ENCODE results near the gene NEB.
"Not testable (repeated sequence)": the region's sequence is repeated elsewhere in the genome, so short reads cannot be mapped to it uniquely, and the experiment has no call there.

Gene NEB

DNA sequence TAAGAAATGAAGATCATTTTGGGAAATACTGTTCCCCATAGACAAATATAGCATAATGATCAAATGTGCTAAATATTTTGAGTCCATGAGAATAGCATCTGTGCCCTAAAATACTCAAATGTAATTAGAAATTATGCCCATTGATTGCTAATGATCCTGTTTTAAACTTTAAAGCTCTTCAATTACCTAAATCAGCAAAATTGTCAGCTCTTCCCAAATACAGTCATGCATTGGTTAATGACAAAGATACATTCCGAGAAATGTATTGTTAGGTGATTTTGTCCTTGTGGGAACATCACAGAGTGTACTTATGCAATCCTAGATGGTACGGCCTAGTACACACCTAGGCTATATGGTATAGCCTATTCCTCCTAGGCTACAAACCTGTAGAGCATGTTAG is 89.7 kb downstream of the NEB start:
- no peak for DNase-seq

DNA sequence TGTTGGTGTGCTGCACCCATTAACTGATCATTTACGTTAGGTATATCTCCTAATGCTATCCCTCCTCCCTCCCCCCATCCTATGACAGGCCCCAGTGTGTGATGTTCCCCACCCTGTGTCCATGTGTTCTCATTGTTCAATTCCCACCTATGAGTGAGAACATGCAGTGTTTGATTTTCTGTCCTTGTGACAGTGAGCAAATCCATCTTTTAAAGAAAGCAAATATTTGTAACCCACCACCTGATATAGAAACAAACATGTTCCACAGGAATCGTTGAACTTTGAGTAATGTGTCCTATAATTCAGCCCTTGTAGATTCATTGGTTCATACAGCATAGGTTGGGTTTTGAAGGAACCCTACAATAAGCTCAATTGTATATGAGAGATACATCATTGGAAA is 92.4 kb downstream of the NEB start:
- not testable (repeated sequence) for DNase-seq

DNA sequence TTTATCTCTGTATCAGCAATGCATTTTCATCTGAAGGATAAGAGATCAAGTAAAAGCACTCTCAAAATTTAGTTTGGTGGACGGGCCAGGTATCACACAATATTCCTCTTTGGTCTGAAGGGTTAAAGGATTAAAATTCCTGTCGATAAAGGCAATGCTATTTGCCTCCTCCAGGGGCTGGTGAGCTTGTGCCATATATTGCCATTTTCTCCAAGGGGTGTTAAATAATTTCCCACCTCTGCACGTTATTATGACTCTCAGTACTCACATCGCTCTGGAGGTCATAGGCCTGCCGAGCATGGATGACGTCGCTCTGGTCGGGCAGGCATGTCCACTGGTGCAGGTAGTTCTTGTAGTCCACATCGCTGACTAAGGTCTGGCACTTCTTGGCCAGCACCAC is 94.2 kb downstream of the NEB start:
- no peak for DNase-seq

DNA sequence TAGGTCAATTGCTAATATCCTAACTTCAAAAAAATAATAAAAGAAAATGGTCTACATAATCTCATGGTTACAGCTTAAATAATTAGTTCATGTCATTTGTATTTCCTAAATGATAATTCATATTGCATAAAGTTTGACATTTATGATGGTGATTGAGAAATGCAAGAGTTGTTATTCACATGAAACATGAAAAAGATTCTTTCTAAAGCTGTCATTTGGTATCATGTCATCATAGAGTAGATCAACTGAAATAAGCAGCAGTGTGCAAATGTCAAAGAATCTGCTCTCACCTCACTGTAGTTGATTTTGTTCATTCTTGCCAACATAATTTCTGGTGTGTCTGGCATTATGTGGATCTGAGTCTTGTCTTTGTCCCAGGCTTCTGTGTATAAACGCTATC is 95.3 kb downstream of the NEB start:
- no peak for DNase-seq

DNA sequence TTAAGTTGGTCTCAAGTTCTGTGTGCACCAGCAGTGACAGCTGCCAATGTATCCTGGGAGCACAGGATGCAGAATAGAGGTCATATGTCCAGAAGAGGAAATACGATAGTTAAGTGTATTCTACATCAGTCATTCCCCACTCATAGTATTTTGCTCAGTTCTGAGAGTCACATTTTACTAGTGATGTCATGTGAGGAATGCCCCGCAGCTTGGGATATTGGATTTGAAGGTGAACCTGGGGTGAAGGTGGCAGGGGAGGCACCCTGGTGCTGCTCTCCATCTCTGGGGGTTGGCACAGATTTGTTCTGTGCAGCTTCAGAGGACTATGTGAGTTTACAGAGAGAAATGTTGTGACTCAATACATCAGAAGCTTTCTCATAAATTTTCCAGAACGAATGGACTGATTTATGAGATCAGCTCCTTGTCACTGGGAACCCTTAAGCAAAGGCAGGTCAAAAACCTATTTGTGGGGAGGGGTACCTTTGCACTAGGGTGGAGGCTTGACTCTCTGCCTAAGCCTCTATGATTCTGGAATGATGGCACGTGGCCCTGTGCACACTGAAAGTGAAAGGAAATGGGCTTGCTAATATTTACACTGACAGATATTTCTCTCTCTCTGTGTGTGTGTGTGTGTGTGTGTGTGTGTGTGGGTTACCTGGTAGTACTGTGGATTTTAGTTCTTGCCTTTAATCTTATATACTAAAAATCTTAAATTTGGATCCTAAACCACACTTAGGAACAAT is 95.9 kb downstream of the NEB start:
- DNase-seq: peak; percentile 73

DNA sequence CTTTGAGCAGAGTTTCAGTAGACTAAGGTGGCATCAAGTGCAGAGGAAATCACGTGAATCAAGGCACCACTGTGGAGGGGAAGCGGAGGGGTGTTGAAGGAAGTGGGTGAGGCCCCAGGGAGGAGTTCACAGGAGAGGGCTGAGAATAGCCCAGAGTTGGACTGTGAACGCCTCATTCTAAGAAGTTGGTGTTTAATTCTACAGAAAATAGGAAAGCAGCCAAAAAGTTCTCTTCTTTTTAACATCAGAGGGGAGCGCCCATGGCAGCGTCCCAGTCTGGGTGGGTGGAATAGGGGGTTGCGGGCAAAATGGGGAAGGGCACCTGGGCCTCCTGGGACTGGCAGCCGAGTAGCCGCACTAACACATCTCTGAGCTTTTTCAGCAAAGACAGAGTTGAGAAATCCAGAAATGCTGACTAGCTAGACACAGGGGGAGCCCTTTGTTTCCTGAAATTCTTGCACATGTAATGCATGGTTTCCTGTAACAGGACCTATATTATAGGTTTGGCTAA is 97.0 kb downstream of the NEB start:
- peak; percentile 76 for DNase-seq

DNA sequence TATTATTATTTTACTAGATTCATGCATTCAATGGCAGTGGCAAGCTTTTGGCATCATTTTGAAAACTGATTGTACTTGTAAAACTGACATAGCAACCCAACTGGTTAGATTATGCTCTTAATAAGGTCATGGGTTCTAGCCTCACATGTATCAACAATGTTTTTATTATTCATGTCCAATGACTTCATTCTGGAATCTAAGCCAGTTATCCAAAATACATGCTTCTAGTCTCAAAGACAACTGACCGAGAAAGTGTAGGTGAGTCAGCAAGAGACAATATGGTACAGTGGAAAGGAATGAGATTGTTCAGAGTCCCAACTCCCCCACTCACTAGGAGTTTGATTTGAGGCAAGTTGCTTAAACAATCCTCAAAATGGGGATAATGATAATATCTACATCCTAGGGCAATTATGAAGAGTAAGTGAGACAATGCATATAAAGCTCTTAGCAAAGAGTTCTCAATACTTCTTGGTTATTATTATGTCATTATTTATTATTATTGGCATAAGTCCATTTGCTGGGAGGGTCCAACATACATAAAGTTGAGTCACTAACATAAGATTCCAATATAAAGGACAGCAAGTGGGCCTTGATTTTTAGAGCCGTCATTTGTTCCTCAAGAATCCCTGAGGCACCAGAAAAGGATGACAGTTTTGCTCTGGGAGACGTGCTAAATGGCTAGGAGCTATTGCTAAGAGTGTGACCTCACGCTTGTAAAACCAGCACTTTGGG is 99.4 kb downstream of the NEB start:
- DNase-seq: no peak

DNA sequence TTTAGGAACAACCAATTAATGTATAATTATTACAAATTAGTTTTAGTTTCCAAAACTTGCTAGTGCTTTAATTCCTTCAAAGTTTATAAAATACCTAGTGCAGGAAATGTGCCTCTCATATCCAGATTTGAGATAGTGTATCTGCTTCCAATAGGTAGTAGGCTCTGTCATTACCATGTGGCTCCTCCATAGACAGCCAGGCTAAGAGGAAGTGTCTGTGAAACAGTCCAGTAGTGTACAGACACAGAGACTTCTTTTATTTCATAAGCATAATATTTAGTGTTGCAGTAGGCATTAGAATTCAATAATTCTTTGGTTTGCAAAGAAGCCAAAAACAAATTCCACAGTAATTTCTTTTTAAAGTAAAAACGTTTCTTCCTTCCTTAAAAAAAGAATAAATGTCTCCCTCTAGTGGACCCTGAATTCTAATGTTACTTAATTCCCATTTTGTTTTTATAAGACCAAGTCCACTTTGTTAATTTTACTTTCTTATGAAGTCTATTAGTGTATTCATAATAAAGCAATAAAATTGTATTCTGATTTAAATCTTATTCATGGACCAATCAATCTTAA is 101.2 kb downstream of the NEB start:
- DNase-seq: no peak

DNA sequence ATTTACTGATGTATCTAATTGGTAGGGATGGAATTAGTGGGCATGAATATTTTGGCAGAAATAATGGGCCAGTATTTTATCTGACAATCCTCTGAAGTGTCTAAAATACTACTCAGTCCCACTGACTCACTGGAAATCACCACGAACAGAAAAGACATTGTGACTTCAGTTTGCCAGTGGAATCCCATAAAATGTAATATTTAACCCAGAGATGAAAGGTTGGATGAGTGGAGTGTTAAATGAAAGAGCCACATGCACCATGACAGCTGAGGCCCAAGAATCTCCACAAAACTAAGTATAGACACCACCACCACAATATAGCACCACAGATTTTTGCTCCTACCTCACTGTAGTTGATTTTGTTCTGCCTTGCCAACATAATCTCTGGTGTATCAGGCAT is 103.9 kb downstream of the NEB start:
- DNase-seq: no peak

DNA sequence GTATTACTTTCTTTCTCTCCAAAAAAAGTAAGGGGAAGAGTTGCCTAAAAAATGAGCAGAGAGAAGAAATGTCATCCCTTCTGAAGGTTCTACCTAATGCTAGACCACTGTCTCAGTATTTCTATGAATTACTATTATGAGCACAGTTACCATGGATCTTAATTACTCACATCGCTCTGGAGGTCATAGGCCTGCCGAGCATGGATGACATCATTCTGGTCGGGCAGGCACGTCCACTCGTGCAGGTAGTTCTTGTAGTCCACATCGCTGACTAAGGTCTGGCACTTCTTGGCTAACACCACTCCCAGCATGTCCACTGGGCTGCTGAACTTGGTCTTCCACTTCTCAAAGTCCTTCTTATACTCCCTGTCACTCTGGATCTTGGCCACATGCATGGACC is 106.9 kb downstream of the NEB start:
- no peak for DNase-seq

DNA sequence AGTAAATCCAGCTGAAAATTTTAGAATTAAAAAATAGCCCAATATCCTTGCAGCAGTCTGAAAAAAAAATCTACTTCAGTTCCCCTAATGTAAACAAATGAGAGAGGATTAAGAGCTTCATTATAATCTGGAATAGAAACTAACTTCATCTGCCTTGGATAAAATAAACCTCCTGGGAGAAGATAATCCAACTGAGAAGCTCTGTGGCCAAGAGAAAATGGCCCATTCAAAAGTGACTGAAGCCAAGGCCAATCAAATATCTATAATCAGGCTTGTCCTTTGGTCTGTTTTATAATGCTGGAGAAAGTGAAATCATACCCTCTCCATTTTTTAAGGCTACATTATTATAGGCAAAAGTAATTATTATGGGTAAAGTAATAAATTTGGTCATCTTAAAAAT is 110.0 kb downstream of the NEB start:
- DNase-seq: no peak

DNA sequence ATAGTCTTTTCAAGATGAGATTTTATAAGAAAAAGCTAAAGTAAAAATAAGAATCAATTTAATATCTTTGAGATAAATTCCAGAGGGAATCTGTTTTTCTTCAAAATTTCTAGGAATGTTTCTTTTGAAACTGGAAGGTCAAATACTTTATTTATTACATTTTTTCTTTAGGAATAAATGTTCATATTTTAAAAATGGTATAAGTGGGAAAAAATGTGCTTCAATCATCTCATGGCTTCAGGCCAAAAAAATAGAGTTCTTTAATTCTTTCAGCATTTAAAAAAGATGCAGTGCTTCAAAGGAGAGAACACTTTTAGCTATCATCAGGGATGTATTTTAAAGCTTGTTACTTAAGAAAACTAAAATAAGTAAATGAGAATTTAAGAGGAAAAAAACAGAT is 110.6 kb downstream of the NEB start:
- DNase-seq: no peak

DNA sequence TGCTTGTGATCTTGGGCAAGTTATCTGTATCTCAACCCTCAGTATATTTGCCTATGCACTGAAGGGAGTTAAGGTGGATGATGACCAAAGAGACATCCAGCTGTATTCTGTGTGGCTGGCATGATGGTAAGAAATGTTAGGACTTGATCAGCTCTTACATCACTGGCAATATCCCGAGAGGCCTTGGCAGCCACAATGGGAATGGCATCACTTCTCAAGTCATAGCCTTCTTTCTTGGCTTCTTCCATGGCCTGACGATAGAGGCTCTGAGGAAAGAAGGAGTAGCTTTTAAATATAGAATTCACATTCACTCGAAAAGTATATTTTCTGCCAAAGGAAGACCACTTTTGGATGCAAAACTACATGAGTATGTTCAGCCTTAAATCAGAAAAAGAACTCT is 113.5 kb downstream of the NEB start:
- no peak for DNase-seq

DNA sequence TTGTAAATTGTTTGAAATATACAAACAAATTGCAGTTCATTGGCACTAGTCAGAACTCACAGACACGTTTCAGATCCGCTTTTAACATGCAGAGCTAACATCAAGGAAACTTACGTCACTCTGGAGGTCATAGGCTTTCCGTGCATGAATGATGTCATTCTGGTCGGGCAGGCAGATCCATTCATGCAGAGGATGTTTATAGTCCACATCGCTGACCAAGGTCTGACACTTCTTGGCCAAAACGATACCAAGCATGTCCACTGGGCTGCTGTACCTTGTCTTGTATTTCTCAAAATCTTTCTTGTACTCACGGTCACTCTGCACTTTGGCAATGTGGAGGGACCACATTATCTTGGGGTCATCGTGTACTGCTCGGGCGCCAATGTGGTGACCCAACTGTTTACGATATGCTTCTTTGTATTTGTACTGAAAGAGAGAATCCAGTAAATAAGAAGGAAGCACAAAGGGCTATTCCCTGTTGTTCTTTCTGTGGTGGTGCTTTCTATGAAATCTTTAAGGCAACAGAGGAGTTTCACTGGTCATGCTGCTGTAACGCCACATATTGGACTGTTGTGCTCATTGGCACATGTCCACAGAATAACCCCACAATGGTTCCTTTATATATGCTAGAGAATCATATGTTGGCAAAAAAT is 114.8 kb downstream of the NEB start:
- DNase-seq: no peak

DNA sequence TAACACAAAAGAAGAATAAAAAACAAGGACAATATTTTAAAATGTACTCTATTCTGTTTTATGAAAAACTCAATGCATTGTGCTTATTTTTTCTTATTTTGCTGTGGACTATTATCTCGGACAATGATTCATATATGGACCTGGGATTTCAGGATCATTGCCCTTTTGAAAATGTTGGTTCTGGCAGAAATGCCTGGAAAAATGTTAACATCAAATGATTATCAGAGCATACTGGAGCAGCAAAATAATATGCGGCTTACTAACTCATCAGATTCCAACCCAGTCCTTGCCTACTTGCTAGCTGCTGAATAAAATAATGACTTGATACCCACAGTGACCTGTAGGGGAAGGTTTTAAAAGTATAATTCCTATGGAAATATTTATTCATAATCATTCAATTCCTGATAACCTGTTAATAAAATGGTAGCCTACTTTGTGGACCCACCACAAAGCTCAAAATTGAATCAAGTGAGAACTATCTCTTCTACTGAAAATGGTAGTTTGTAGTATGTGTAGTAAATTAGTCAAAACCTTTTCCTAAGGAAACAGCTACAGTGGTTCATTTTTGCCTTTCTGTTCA is 117.4 kb downstream of the NEB start:
- no peak for DNase-seq

DNA sequence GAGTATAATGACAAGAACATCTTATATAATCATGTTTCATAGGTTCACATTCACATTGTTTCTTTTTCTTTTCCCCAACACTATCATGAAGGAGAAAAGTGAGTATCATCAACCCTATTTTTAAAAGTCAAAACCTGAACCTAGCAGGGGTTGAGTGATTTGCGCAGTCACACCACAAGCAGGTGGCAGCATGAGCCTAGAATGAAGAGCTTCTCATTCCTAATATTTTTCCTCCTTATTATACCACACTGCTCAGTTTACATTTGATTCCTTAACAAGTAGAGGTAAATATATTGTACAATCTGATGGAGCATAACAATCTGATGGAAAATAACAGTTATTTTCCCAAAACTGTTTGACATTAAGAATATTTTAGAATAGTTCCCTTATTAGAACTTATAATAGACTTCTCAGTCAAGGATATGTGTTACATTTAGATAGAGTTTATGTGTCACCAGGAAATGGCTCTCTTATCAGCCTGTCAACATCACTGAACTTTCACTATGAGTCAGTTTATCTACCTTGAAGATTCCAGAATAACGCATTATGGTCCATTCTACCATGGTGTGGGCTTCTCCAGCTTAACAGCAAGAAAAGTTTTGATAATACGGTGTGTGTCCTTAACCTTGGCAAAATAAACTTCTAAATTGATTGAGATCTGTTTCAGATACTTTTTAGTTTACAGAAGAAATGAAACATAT is 119.5 kb downstream of the NEB start:
- DNase-seq: peak; percentile 13

DNA sequence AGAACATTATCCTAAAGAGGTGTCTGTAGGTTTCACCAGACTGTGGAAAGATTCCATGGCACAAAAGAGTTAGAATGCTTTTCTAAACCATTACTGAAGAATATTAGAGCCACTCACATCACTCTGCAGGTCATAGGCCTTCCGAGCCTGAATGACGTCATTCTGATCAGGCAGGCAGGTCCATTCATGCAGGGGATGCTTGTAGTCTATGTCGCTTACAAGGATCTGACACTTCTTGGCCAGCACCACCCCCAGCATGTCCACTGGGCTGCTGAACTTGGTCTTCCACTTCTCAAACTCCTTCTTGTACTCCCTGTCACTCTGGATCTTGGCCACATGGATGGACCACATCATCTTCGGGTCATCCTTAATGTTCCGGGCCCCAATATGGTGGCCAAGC is 120.1 kb downstream of the NEB start:
- DNase-seq: no peak

DNA sequence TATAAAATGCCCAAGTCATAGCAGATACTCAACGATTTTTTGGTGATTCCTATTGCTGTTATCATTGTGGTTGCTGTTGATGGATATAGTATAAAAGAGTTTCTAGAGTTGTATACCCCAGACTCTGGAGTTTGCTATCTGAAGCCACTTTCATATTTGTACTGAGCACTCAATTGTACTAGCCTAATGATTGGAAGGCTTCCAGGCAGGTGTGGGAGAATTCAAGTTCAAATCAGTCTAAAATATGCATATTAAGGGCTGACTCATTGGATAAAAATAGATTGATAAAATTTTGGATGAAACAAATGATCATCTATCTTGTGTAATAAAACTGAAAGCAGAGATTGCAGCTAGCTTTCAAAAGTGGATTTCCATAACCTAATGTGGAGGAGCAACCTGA is 122.9 kb downstream of the NEB start:
- no peak for DNase-seq

DNA sequence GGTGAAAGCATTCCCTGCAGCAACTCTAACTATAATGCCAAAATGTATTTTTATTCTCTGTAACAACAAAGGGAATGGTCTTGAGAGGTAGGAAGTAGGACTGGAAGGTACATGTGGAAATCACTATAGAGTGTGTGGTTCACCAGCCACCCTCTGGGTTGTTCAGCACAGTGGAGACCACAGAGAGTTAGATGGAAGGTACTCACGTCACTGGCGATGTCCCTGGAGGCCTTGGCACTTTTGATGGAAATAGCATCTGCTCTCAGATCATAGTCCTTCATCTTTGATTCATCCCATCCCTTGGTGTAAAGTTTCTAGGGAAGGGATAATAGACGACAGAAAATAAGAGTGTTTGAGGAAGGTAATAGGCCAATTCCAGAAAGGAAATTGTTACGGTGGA is 124.0 kb downstream of the NEB start:
- no peak for DNase-seq

DNA sequence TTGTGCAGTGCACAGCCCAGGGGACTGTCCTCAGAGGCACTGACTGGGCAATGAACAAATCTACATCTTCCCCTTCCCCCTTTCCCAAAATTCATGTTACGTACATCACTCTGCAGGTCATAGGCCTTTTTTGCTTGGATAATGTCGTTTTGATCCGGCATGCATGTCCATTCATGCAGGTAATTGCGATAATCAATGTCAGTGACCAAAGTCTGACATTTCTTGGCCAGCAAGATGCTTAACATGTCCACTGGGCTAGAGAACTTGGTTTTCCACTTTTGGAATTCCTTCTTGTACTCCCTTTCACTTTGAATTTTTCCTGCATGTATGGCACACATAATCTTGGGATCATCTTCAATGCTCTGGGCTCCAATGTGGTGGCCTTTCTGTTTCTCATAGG is 124.6 kb downstream of the NEB start:
- no peak for DNase-seq

DNA sequence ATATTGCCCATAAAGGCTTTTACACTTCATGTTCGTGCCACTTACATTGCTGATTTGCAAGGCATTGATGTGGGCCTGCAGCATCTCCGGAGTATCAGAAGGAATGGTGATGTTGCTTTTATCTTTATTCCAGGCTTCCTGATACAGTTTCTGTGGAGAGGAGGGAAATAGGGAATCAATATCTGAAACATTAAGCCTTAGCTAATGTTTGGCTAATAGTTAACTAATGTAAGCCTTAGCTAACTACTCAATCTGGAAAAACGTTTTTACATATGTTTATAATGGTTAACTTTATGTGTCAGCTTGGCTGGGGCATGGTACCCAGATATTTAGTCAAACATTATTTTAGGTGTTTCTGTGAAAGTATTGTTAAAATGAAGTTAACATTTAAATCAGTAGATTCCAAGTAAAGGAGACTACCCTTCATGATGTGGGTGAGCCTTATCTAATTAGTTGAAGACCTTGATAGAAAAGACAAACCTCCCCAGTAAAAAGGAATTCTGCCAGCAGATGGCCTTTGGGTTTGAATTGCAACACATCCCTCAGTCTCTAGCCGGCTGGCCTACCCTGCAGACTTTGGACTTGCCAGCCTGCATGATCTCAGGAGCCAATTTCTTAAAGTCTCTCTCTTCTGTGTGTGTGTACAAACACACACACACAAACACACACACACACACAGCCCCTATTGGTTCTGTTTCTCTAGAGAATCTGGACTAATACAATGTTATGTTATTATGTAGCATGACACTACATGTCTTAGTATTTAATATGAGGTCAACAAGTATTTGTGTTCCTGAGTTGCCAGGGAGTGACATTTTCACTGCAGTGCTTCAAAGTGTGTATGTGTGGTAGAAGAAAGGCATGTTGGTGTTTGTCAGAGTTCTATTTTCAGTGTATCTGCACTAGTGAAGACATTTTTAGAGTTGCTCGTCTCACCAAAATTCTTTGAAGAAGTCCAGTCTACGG is 126.5 kb downstream of the NEB start:
- DNase-seq: not testable (repeated sequence)

All from CD4-positive, alpha-beta T cell treated with Interleukin-21 for 1 hour (primary cell).